Karpas-422 (cell line): ENCODE measurements around the gene LGALS3BP. TPM values are rescaled to one million over a fixed set of nuclear protein-coding genes. Genes with fewer than 3 reads are reported as not detected.
"Not testable (repeated sequence)": the region's sequence is repeated elsewhere in the genome, so short reads cannot be mapped to it uniquely, and the experiment has no call there.

ENCODE experiments used
- DNase-seq: peaks from one replicate; pipeline ENCODE4 v3.0.0-alpha.2; 2015
- H2AFZ ChIP-seq: fragments of 200-600 bp; sonication (generic); 2 replicates; pipeline ENCODE4 v1.6.1; 2014; ENCODE audit warnings: antibody characterized with exemption, low read length, mixed read lengths
- H3K27ac ChIP-seq: fragments of 200-600 bp; sonication (generic); 2 replicates; pipeline ENCODE4 v1.5.1; 2014; ENCODE audit warnings: mild to moderate bottlenecking, low read length, moderate library complexity
- H3K27me3 ChIP-seq: fragments of 200-600 bp; sonication (generic); 2 replicates; pipeline ENCODE4 v1.6.1; 2014; ENCODE audit warnings: low read length, mixed read lengths
- H3K36me3 ChIP-seq: fragments of 200-600 bp; sonication (generic); 2 replicates; pipeline ENCODE4 v1.6.1; 2014; ENCODE audit warnings: low read length, mixed read lengths; ENCODE audit not compliant: insufficient read depth
- H3K4me1 ChIP-seq: fragments of 200-600 bp; sonication (generic); 2 replicates; pipeline ENCODE4 v1.6.1; 2014; ENCODE audit warnings: mild to moderate bottlenecking, low read length, mixed read lengths
- H3K4me2 ChIP-seq: fragments of 200-600 bp; sonication (generic); 2 replicates; pipeline ENCODE4 v1.6.1; 2014; ENCODE audit warnings: low read length, low read depth, mild to moderate bottlenecking; ENCODE audit not compliant: poor library complexity, severe bottlenecking
- H3K4me3 ChIP-seq: fragments of 200-600 bp; sonication (generic); 2 replicates; pipeline ENCODE4 v1.5.1; 2014; ENCODE audit warnings: mild to moderate bottlenecking, antibody characterized with exemption, low read length, mixed read lengths
- H3K79me2 ChIP-seq: fragments of 200-600 bp; sonication (generic); 2 replicates; pipeline ENCODE4 v1.6.1; 2014; ENCODE audit warnings: mild to moderate bottlenecking, low read length, mixed read lengths
- H3K9ac ChIP-seq: fragments of 200-600 bp; sonication (generic); 2 replicates; pipeline ENCODE4 v1.6.0; 2014; ENCODE audit warnings: low read length
- H3K9me2 ChIP-seq: fragments of 200-600 bp; sonication (generic), shearing (Covaris generic); replicated peaks from 2 replicates; pipeline ENCODE4 v1.6.0; 2014; ENCODE audit warnings: mild to moderate bottlenecking, low read length, moderate library complexity; ENCODE audit not compliant: insufficient read depth
- H3K9me3 ChIP-seq: fragments of 300-700, 200-600 bp; sonication (generic); 2 replicates; pipeline ENCODE4 v1.6.1; 2014; ENCODE audit warnings: low read length, mixed read lengths
- H4K20me1 ChIP-seq: fragments of 200-600 bp; sonication (generic); 2 replicates; pipeline ENCODE4 v1.6.1; 2014; ENCODE audit warnings: mild to moderate bottlenecking, antibody characterized with exemption, low read length, low read depth; ENCODE audit not compliant: insufficient read depth
- total RNA-seq: library from RNA; depleted of rRNA; stranded (reverse); fragments of >200 nt; shearing (Covaris generic); gene quantifications from 2 replicates; pipeline ENCODE4 v1.2.3, GENCODE V29; 2014; ENCODE audit warnings: low replicate concordance

LGALS3BP gene
- total RNA-seq, 1 experiment from 2014 or later: 23.7 TPM

- no peaks in the 10 kb centered on the region for H3K9me3 ChIP-seq
- no peak within 1 kb of the TSS for H3K27ac ChIP-seq
- H3K36me3 ChIP-seq: no peaks in the 10 kb centered on the region
- no peaks in the 10 kb centered on the region for H3K27me3 ChIP-seq
- peak within 1 kb of the TSS; percentile 15 for H3K4me2 ChIP-seq
- H3K4me1 ChIP-seq: no peaks in the 10 kb centered on the region
- H3K4me3 ChIP-seq: no peak within 1 kb of the TSS
- H3K9me2 ChIP-seq: no peaks in the 10 kb centered on the region
- H2AFZ ChIP-seq: no peak within 1 kb of the TSS
- DNase-seq: no peak
- no peak within 1 kb of the TSS for H3K9ac ChIP-seq
- H4K20me1 ChIP-seq: no peaks in the 10 kb centered on the region; the same call in 1 of the 2 replicates
- no peaks in the 10 kb centered on the region for H3K79me2 ChIP-seq
Measured at GRCh38 chr17:79023886-79024771, 44.4 kb upstream of the LGALS3BP start, which contains the start of gene C1QTNF1. Gene C1QTNF1, plus strand, starts transcription at chr17:79024169. Its CDS starts 19,800 bp downstream, at chr17:79043969.

- no peaks in the 10 kb centered on the region for H3K36me3 ChIP-seq
- H3K4me2 ChIP-seq: no peak overlapping the region
- no peaks in the 10 kb centered on the region for H3K9me3 ChIP-seq
- H3K9me2 ChIP-seq: no peaks in the 10 kb centered on the region
- H3K27ac ChIP-seq: no peak overlapping the region
- H3K27me3 ChIP-seq: no peaks in the 10 kb centered on the region
- no peaks in the 10 kb centered on the region for H3K4me1 ChIP-seq
- no peak for DNase-seq
- no peak overlapping the region for H3K4me3 ChIP-seq
- H3K9ac ChIP-seq: no peak overlapping the region
- no peak overlapping the region for H2AFZ ChIP-seq
- no peaks in the 10 kb centered on the region; the same call in 1 of the 2 replicates for H4K20me1 ChIP-seq
- no peaks in the 10 kb centered on the region for H3K79me2 ChIP-seq
Measured at GRCh38 chr17:79023180-79023705, 43.5 kb upstream of the LGALS3BP start.

GRCh38 chr17:79022507-79022991, 42.8 kb upstream of the LGALS3BP start:
- H3K4me1 ChIP-seq: no peaks in the 10 kb centered on the region
- no peak for DNase-seq
- no peaks in the 10 kb centered on the region for H3K36me3 ChIP-seq
- no peaks in the 10 kb centered on the region; the same call in 1 of the 2 replicates for H4K20me1 ChIP-seq
- no peaks in the 10 kb centered on the region for H3K9me3 ChIP-seq
- H3K4me2 ChIP-seq: no peak overlapping the region
- no peaks in the 10 kb centered on the region for H3K9me2 ChIP-seq
- no peaks in the 10 kb centered on the region for H3K27me3 ChIP-seq
- no peaks in the 10 kb centered on the region for H3K79me2 ChIP-seq
- H3K27ac ChIP-seq: no peak overlapping the region
- H3K4me3 ChIP-seq: no peak overlapping the region
- H2AFZ ChIP-seq: no peak overlapping the region
- no peak overlapping the region for H3K9ac ChIP-seq

GRCh38 chr17:79021929-79022328, 42.2 kb upstream of the LGALS3BP start:
- H3K36me3 ChIP-seq, H3K4me3 ChIP-seq, H3K9ac ChIP-seq, H3K27ac ChIP-seq, H3K79me2 ChIP-seq, H3K4me1 ChIP-seq, H2AFZ ChIP-seq, H4K20me1 ChIP-seq, H3K9me3 ChIP-seq, H3K27me3 ChIP-seq, DNase-seq, H3K9me2 ChIP-seq, H3K4me2 ChIP-seq: not testable (repeated sequence)

GRCh38 chr17:79020631-79021301, 41.0 kb upstream of the LGALS3BP start:
- Histone ChIP-seq H3K9me3 (no peaks in the 10 kb centered on the region), H3K4me2 (no peak overlapping the region), H3K4me3 (no peak overlapping the region), H2AFZ (no peak overlapping the region), H3K27me3 (no peaks in the 10 kb centered on the region), H3K79me2 (no peaks in the 10 kb centered on the region), H3K36me3 (no peaks in the 10 kb centered on the region), H3K4me1 (no peaks in the 10 kb centered on the region), H4K20me1 (no peaks in the 10 kb centered on the region; the same call in 1 of the 2 replicates), H3K27ac (no peak overlapping the region), H3K9me2 (no peaks in the 10 kb centered on the region), H3K9ac (no peak overlapping the region)
- no peak for DNase-seq

GRCh38 chr17:79019632-79020584, 40.2 kb upstream of the LGALS3BP start:
- Histone ChIP-seq H3K9ac (no peak overlapping the region), H3K9me3 (no peaks in the 10 kb centered on the region), H3K27me3 (no peaks in the 10 kb centered on the region), H2AFZ (no peak overlapping the region), H3K4me3 (no peak overlapping the region), H3K4me2 (no peak overlapping the region), H4K20me1 (no peaks in the 10 kb centered on the region; the same call in 1 of the 2 replicates), H3K27ac (no peak overlapping the region), H3K79me2 (no peaks in the 10 kb centered on the region), H3K9me2 (no peaks in the 10 kb centered on the region), H3K4me1 (no peaks in the 10 kb centered on the region), H3K36me3 (no peaks in the 10 kb centered on the region)
- DNase-seq: peak; percentile 77

- no peak for DNase-seq
- Histone ChIP-seq H4K20me1 (no peaks in the 10 kb centered on the region; the same call in 1 of the 2 replicates), H3K27me3 (no peaks in the 10 kb centered on the region; the same call in 1 of the 2 replicates), H3K4me2 (no peak overlapping the region), H3K9me3 (peaks cover 4% of the 10 kb centered on the region), H3K4me1 (no peaks in the 10 kb centered on the region), H3K4me3 (no peak overlapping the region), H3K27ac (no peak overlapping the region), H3K79me2 (no peaks in the 10 kb centered on the region), H3K36me3 (no peaks in the 10 kb centered on the region), H3K9ac (no peak overlapping the region), H2AFZ (no peak overlapping the region), H3K9me2 (no peaks in the 10 kb centered on the region)
Measured at GRCh38 chr17:79019261-79019631, 39.5 kb upstream of the LGALS3BP start.
